ENCODE data around the gene MRPL40. TPM values are rescaled to one million over a fixed set of nuclear protein-coding genes. Genes with fewer than 3 reads are reported as not detected.

The MRPL40 gene
- total RNA-seq (25.9 and 28.1 TPM in 2 replicates), polyA plus RNA-seq (57.6 and 62.9 TPM in 2 replicates)

- 1% methylated on average over 61 of the region's 74 CpGs for WGBS (ENCODE audit: low lambda C conversion rate, missing lambda C conversion rate)
- peaks cover 18% of the 10 kb centered on the region for H3K4me1 ChIP-seq (ENCODE audit: insufficient read depth)
- H3K79me2 ChIP-seq: peaks cover 51% of the 10 kb centered on the region
Measured at GRCh38 chr22:19432133-19432851, at the start of gene MRPL40. MRPL40 (plus strand) TSS chr22:19432545; CDS start chr22:19432555, 10 bp downstream.

GRCh38 chr22:19383292-19383691 lies 49.1 kb upstream of the MRPL40 start:
- 90% methylated on average over 9 of the region's 9 CpGs for WGBS (ENCODE audit: low lambda C conversion rate, missing lambda C conversion rate)
- no peaks in the 10 kb centered on the region for H3K27me3 ChIP-seq
- no peak for DNase-seq (ENCODE audit: low spot score)
- no peak overlapping the region for H2AFZ ChIP-seq
- no peaks in the 10 kb centered on the region for H4K20me1 ChIP-seq (ENCODE audit: insufficient read depth, poor library complexity, severe bottlenecking)
- H3K4me3 ChIP-seq: no peak overlapping the region
- H3K9me2 ChIP-seq (replicated peaks; ENCODE audit: insufficient read depth): no peaks in the 10 kb centered on the region
- H3K36me3 ChIP-seq (replicated peaks; ENCODE audit: insufficient read depth, low read depth): no peaks in the 10 kb centered on the region
- no peaks in the 10 kb centered on the region for H3K79me2 ChIP-seq
- no peak overlapping the region for H3K27ac ChIP-seq
- no peaks in the 10 kb centered on the region for H3K4me1 ChIP-seq (ENCODE audit: insufficient read depth)
- no peaks in the 10 kb centered on the region for H3K9me3 ChIP-seq (ENCODE audit: low read depth)
- no peak overlapping the region for H3K4me2 ChIP-seq
- TF ChIP-seq CTCF (IDR thresholded peaks at IDR 0.05; ENCODE audit: poor library complexity) (no peak), EZH2phosphoT487 (IDR thresholded peaks at IDR 0.05; ENCODE audit: low read depth, severe bottlenecking, unreplicated experiment) (no peak), EZH2 (IDR thresholded peaks at IDR 0.05; ENCODE audit: borderline replicate concordance) (no peak)

More at GRCh38 chr22:19432133-19432851, at the start of gene MRPL40:
- TF ChIP-seq EZH2 (IDR thresholded peaks at IDR 0.05; ENCODE audit: borderline replicate concordance) (no peak), EZH2phosphoT487 (IDR thresholded peaks at IDR 0.05; ENCODE audit: low read depth, severe bottlenecking, unreplicated experiment) (no peak), CTCF (IDR thresholded peaks at IDR 0.05; ENCODE audit: poor library complexity) (no peak)
- DNase-seq (ENCODE audit: low spot score): peak; percentile 98
- Histone ChIP-seq H3K4me2 (peak within 1 kb of the TSS; percentile 97), H3K9me3 (ENCODE audit: low read depth) (no peaks in the 10 kb centered on the region), H4K20me1 (ENCODE audit: insufficient read depth, poor library complexity, severe bottlenecking) (peaks cover 13% of the 10 kb centered on the region), H2AFZ (peak within 1 kb of the TSS; percentile 87), H3K4me3 (peak within 1 kb of the TSS; percentile 93), H3K27me3 (no peaks in the 10 kb centered on the region), H3K9me2 (replicated peaks; ENCODE audit: insufficient read depth) (no peaks in the 10 kb centered on the region), H3K36me3 (replicated peaks; ENCODE audit: insufficient read depth, low read depth) (no peaks in the 10 kb centered on the region), H3K27ac (peak within 1 kb of the TSS; percentile 99)

- H3K4me2 ChIP-seq: no peak overlapping the region
- WGBS (ENCODE audit: low lambda C conversion rate, missing lambda C conversion rate): 93% methylated on average over 14 of the region's 14 CpGs
- no peak for DNase-seq (ENCODE audit: low spot score)
- no peaks in the 10 kb centered on the region for H3K27me3 ChIP-seq
- no peak overlapping the region for H3K4me3 ChIP-seq
- no peaks in the 10 kb centered on the region for H3K79me2 ChIP-seq
- H3K9me2 ChIP-seq (replicated peaks; ENCODE audit: insufficient read depth): no peaks in the 10 kb centered on the region
- no peaks in the 10 kb centered on the region for H3K36me3 ChIP-seq (replicated peaks; ENCODE audit: insufficient read depth, low read depth)
- H3K4me1 ChIP-seq (ENCODE audit: insufficient read depth): no peaks in the 10 kb centered on the region
- no peak overlapping the region for H2AFZ ChIP-seq
- no peak overlapping the region for H3K27ac ChIP-seq
- H4K20me1 ChIP-seq (ENCODE audit: insufficient read depth, poor library complexity, severe bottlenecking): no peaks in the 10 kb centered on the region
- TF ChIP-seq EZH2 (IDR thresholded peaks at IDR 0.05; ENCODE audit: borderline replicate concordance): no peak
- TF ChIP-seq EZH2phosphoT487 (IDR thresholded peaks at IDR 0.05; ENCODE audit: low read depth, severe bottlenecking, unreplicated experiment): no peak
- no peak for TF ChIP-seq CTCF (IDR thresholded peaks at IDR 0.05; ENCODE audit: poor library complexity)
- no peaks in the 10 kb centered on the region for H3K9me3 ChIP-seq (ENCODE audit: low read depth)
Measured at GRCh38 chr22:19385221-19385906, 47.0 kb upstream of the MRPL40 start.
